GM23338 (cell line): Measurements from ENCODE around the gene XRN1. TPM values are rescaled to one million over a fixed set of nuclear protein-coding genes. Genes with fewer than 3 reads are reported as not detected.

Source experiments
- CREB1 ChIP-seq: fragments of 250-450 bp; sonication (Bioruptor Pico); IDR thresholded peaks from 2 replicates; pipeline ENCODE4 v1.5.0; 2020; ENCODE audit warnings: low read depth, mild to moderate bottlenecking, moderate library complexity
- ETS1 ChIP-seq: IDR thresholded peaks from 2 replicates; pipeline ENCODE4 v1.6.1; 2016; ENCODE audit warnings: antibody characterized with exemption
- EZH2phosphoT487 ChIP-seq: fragments of 200-600 bp; sonication (generic); IDR thresholded peaks from one replicate; pipeline ENCODE4 v1.8.1; 2018; ENCODE audit warnings: antibody characterized with exemption; ENCODE audit not compliant: unreplicated experiment
- JUNB ChIP-seq: IDR thresholded peaks from one replicate; pipeline ENCODE4 v1.6.1; 2016; ENCODE audit warnings: antibody characterized with exemption; ENCODE audit not compliant: unreplicated experiment
- NANOG ChIP-seq: IDR thresholded peaks from 2 replicates; pipeline ENCODE4 v1.6.1; 2016; ENCODE audit warnings: antibody characterized with exemption, borderline replicate concordance
- POLR2AphosphoS5 ChIP-seq: IDR thresholded peaks from 2 replicates; pipeline ENCODE4 v1.6.1; 2016; ENCODE audit warnings: antibody characterized with exemption, low read depth
- STAT1 ChIP-seq: IDR thresholded peaks from one replicate; pipeline ENCODE4 v1.6.1; 2016; ENCODE audit warnings: antibody characterized with exemption; ENCODE audit not compliant: unreplicated experiment
- ZNF331 ChIP-seq: fragments of 250-450 bp; sonication (Bioruptor Pico); IDR thresholded peaks from 2 replicates; pipeline ENCODE4 v1.5.0; 2020; ENCODE audit warnings: low read depth, mild to moderate bottlenecking, moderate library complexity
- ZNF462 ChIP-seq: fragments of 250-450 bp; sonication (Bioruptor Pico); IDR thresholded peaks from 2 replicates; pipeline ENCODE4 v1.5.0; 2020; ENCODE audit warnings: mild to moderate bottlenecking, moderate library complexity
- polyA plus RNA-seq: library from polyadenylated mRNA; unstranded; fragments of >200 nt; fragmentation: Nextera tagmentation; extraction: Ambion mirVana; gene quantifications from 2 replicates; pipeline ENCODE4 v1.2.1, GENCODE V29; 2016
- total RNA-seq: library from RNA; depleted of rRNA; stranded (reverse); fragments of >200 nt; shearing (Covaris generic); gene quantifications from 2 replicates; pipeline ENCODE4 v1.2.3, GENCODE V29; 2014
- TF ChIP-seq, protein P1 (sequence below): IDR thresholded peaks from one replicate; pipeline ENCODE4 v1.6.1; 2018; ENCODE audit warnings: antibody characterized with exemption; ENCODE audit not compliant: unreplicated experiment

Gene XRN1
- total and polyA plus RNA-seq, 2 experiments from 2014 or later, result 10.9 to 16.6 TPM

DNA sequence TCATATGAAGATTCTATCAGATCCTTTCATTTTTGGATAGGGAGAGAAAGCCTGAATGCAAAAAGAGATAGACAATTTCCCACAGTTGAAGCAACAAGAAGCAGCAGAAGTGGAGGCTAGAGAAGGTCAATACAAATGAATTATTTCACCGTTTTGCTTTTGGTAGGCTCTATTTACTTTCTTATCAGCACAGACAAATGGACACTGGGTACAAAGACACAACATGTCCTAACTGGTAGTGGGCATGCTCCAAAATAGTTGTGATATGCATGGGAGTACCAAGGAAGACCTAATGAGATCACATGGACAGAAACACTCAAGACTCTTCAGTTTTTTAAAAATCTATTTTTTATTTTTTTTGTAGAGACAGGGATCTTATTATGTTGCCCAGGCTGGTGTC lies 99.4 kb downstream of the XRN1 start (continued):
- TF ChIP-seq ZNF462 (CRISPR knock-in tag), result no peak
- no peak for TF ChIP-seq EZH2phosphoT487
- no peak for TF ChIP-seq POLR2AphosphoS5
- no peak for TF ChIP-seq JUNB
- TF ChIP-seq NANOG, result no peak
- no peak for TF ChIP-seq CREB1 (CRISPR knock-in tag)
- no peak for TF ChIP-seq ZNF331
- no peak for TF ChIP-seq ETS1
- TF ChIP-seq, protein P1, sequence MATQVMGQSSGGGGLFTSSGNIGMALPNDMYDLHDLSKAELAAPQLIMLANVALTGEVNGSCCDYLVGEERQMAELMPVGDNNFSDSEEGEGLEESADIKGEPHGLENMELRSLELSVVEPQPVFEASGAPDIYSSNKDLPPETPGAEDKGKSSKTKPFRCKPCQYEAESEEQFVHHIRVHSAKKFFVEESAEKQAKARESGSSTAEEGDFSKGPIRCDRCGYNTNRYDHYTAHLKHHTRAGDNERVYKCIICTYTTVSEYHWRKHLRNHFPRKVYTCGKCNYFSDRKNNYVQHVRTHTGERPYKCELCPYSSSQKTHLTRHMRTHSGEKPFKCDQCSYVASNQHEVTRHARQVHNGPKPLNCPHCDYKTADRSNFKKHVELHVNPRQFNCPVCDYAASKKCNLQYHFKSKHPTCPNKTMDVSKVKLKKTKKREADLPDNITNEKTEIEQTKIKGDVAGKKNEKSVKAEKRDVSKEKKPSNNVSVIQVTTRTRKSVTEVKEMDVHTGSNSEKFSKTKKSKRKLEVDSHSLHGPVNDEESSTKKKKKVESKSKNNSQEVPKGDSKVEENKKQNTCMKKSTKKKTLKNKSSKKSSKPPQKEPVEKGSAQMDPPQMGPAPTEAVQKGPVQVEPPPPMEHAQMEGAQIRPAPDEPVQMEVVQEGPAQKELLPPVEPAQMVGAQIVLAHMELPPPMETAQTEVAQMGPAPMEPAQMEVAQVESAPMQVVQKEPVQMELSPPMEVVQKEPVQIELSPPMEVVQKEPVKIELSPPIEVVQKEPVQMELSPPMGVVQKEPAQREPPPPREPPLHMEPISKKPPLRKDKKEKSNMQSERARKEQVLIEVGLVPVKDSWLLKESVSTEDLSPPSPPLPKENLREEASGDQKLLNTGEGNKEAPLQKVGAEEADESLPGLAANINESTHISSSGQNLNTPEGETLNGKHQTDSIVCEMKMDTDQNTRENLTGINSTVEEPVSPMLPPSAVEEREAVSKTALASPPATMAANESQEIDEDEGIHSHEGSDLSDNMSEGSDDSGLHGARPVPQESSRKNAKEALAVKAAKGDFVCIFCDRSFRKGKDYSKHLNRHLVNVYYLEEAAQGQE, result no peak
- TF ChIP-seq STAT1, result no peak
